ENCODE results near the gene SPTBN1. TPM values are rescaled to one million over a fixed set of nuclear protein-coding genes. Genes with fewer than 3 reads are reported as not detected.

Gene SPTBN1
- total RNA-seq, 4 donors from 2014 or later: 171 to 293 (median 247) TPM

DNA sequence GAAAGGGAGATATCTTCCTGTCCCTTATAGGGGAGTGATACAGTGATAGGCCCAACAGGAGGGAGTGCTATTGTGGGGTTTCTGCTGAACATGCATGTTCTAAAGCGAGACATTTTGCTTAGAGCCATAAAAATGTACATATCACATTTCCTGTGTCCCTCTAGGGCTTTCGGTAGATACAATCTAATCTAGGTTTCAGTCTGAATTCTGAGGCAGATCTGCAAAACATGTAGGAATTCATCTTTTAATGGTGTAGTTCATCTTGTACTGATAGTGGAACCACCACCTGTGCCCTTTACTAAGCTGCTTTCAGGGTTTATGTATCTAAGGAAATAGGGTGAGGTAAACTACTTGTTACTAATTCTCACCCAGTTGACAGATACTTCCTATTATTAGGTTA is 73.8 kb downstream of the SPTBN1 start:
- Histone ChIP-seq H3K4me3 (no peak overlapping the region), H3K9me3 (no peaks in the 10 kb centered on the region), H3K36me3 (peaks cover 0 to 6% (median 0%) of the 10 kb centered on the region in 3 donors), H3K4me1 (peaks cover 0 to 27% (median 0%) of the 10 kb centered on the region in 4 donors), H3K27me3 (no peaks in the 10 kb centered on the region), H3K27ac (no peak overlapping the region)
- no peak for TF ChIP-seq POLR2A (IDR thresholded peaks at IDR 0.05)
- TF ChIP-seq, protein P1, sequence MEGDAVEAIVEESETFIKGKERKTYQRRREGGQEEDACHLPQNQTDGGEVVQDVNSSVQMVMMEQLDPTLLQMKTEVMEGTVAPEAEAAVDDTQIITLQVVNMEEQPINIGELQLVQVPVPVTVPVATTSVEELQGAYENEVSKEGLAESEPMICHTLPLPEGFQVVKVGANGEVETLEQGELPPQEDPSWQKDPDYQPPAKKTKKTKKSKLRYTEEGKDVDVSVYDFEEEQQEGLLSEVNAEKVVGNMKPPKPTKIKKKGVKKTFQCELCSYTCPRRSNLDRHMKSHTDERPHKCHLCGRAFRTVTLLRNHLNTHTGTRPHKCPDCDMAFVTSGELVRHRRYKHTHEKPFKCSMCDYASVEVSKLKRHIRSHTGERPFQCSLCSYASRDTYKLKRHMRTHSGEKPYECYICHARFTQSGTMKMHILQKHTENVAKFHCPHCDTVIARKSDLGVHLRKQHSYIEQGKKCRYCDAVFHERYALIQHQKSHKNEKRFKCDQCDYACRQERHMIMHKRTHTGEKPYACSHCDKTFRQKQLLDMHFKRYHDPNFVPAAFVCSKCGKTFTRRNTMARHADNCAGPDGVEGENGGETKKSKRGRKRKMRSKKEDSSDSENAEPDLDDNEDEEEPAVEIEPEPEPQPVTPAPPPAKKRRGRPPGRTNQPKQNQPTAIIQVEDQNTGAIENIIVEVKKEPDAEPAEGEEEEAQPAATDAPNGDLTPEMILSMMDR (IDR thresholded peaks at IDR 0.05): no peak
- DNase-seq: no peak

DNA sequence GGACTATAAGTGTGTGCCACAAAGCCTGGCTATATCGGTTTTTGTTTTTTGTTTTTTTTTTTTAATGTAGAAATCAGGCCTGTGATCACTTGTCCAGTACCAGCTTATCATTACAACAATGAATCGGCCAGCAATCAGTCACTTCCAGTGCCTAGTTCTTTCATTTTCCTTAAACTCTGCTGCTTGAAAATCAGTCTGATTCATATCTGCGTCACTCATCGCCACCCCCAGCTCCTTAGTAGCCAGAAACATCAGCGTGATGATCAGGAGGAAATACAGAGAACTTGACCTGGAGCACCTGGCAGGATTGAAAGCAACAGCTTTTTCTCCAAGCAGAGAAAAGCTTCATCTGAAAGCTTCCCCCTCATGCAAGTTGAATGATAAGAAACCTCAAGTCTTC is 75.4 kb downstream of the SPTBN1 start:
- TF ChIP-seq POLR2A (IDR thresholded peaks at IDR 0.05): no peak
- TF ChIP-seq, protein P1 (IDR thresholded peaks at IDR 0.05): no peak
- no peak for DNase-seq
- Histone ChIP-seq H3K9me3 (no peaks in the 10 kb centered on the region), H3K36me3 (peaks cover 0 to 3% (median 0%) of the 10 kb centered on the region in 3 donors), H3K4me1 (peaks cover 0 to 32% (median 0%) of the 10 kb centered on the region in 4 donors), H3K4me3 (no peak overlapping the region), H3K27me3 (no peaks in the 10 kb centered on the region), H3K27ac (peak overlapping the region in 1 of 4 donors; percentile 67)

DNA sequence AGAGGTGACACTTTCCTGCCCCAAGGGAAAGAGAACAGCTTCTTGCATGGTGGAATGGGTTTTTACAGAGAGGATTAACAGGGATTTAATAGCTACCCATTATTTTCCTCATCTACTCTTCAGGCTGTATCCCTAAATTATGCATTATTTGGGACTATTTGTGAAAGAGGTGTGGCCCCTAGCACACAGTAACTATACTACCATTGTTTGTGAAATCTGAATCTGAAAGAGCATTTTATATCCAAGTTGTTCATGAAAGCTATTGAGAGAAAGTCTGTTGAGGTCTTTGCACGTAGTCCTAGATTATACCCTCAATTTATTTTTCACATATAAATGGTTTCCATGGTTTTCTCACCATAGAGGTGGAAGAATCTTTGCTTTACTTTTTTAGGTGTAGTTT is 78.1 kb downstream of the SPTBN1 start:
- H3K9me3 ChIP-seq: no peaks in the 10 kb centered on the region
- DNase-seq: no peak
- TF ChIP-seq POLR2A (IDR thresholded peaks at IDR 0.05): no peak
- TF ChIP-seq, protein P1 (IDR thresholded peaks at IDR 0.05): no peak
- no peaks in the 10 kb centered on the region for H3K36me3 ChIP-seq
- H3K27me3 ChIP-seq: no peaks in the 10 kb centered on the region
- peaks cover 0 to 32% (median 0%) of the 10 kb centered on the region in 4 donors for H3K4me1 ChIP-seq
- no peak overlapping the region for H3K27ac ChIP-seq
- H3K4me3 ChIP-seq: no peak overlapping the region

DNA sequence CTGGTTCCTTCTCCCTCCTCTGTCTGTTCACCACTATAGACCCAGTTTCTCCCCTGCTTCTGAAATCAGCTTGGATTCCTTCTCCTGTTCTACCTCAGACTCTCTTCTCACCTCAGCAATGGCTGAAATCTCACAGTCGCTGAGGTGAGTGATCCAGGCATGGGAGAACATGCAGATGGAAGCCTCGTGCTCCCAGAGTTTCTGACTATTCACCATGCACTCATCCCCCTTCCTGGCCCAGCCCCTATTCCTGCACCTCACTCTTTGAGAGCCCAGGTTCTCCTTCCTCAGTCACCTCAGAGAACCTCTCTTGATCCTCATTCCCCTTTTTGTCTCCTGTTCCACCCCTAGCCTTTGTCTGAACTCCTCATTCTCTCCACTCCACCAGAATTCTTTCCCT is 78.5 kb downstream of the SPTBN1 start:
- H3K36me3 ChIP-seq: no peaks in the 10 kb centered on the region
- no peaks in the 10 kb centered on the region for H3K27me3 ChIP-seq
- TF ChIP-seq, protein P1 (IDR thresholded peaks at IDR 0.05): no peak
- no peak for TF ChIP-seq POLR2A (IDR thresholded peaks at IDR 0.05)
- DNase-seq: no peak
- H3K4me3 ChIP-seq: no peak overlapping the region
- H3K4me1 ChIP-seq: peaks cover 0 to 32% (median 0%) of the 10 kb centered on the region in 4 donors
- no peak overlapping the region for H3K27ac ChIP-seq
- no peaks in the 10 kb centered on the region for H3K9me3 ChIP-seq

DNA sequence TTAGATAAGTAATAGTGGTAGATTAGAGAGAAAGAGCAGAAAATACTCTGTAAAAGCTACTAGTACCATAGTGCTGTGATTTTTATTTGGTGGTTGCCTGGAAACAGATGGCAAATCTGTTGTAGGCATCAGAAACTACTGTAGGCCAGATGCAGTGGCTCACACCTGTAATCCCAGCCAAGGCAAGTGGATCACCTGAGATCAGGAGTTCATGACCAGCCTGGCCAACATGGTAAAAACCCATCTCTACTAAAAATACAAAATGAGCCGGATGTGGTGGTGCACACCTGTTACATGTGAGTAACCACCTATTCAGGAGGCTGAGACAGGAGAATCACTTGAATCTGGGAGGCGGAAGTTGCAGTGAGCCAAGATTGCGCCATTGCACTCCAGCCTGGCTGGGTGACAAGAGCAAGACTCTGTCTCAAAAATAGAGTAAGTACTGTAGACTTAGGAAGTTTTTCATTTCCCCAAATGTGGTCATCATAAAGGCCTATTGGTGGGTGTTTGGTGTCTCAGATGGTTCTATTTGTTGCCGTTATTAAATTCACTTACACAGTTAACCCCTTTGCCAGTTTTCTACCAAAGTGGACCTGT is 79.6 kb downstream of the SPTBN1 start:
- Histone ChIP-seq H3K9me3 (no peaks in the 10 kb centered on the region), H3K4me3 (no peak overlapping the region), H3K4me1 (peaks cover 0 to 32% (median 0%) of the 10 kb centered on the region in 4 donors), H3K27ac (no peak overlapping the region), H3K36me3 (no peaks in the 10 kb centered on the region), H3K27me3 (no peaks in the 10 kb centered on the region)
- no peak for TF ChIP-seq POLR2A (IDR thresholded peaks at IDR 0.05)
- TF ChIP-seq, protein P1 (IDR thresholded peaks at IDR 0.05): no peak
- no peak for DNase-seq
